ENCODE measurements around the gene FADD.
"Not testable (repeated sequence)": the region's sequence is repeated elsewhere in the genome, so short reads cannot be mapped to it uniquely, and the experiment has no call there.

DNA sequence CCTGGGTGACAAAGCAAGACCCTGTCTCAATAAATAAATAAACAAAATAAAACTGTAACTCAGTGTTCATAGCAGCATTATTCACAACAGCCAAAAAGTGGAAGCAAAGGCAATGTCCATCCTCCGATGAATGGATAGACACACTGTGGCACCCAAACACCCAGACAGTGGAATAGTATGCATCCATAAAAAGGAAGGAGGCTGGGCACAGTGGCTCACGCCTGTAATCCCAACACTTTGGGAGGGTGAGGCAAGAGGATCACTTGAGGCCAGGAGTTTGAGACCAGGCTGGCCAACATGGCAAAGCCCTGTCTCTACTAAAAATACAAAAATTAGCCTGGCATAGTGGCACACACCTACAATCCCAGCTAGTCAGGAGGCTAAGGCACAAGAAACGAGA is 2.0 kb upstream of the FADD start:
- TF ChIP-seq, protein P1, sequence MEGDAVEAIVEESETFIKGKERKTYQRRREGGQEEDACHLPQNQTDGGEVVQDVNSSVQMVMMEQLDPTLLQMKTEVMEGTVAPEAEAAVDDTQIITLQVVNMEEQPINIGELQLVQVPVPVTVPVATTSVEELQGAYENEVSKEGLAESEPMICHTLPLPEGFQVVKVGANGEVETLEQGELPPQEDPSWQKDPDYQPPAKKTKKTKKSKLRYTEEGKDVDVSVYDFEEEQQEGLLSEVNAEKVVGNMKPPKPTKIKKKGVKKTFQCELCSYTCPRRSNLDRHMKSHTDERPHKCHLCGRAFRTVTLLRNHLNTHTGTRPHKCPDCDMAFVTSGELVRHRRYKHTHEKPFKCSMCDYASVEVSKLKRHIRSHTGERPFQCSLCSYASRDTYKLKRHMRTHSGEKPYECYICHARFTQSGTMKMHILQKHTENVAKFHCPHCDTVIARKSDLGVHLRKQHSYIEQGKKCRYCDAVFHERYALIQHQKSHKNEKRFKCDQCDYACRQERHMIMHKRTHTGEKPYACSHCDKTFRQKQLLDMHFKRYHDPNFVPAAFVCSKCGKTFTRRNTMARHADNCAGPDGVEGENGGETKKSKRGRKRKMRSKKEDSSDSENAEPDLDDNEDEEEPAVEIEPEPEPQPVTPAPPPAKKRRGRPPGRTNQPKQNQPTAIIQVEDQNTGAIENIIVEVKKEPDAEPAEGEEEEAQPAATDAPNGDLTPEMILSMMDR (IDR thresholded peaks at IDR 0.05) = not testable (repeated sequence)
- TF ChIP-seq EP300, POLR2A (IDR thresholded peaks at IDR 0.05): not testable (repeated sequence)

Data from tibial nerve (tissue), 4 donors.